GM19351 (cell line): ENCODE measurements around the gene LCTL.

Source experiments
- ATAC-seq: cut with Tn5 transposase; IDR thresholded peaks from one replicate; pipeline ENCODE4 v1.9.1; 2021; ENCODE audit warnings: mild to moderate bottlenecking, moderate library complexity; ENCODE audit not compliant: unreplicated experiment

LCTL gene

DNA sequence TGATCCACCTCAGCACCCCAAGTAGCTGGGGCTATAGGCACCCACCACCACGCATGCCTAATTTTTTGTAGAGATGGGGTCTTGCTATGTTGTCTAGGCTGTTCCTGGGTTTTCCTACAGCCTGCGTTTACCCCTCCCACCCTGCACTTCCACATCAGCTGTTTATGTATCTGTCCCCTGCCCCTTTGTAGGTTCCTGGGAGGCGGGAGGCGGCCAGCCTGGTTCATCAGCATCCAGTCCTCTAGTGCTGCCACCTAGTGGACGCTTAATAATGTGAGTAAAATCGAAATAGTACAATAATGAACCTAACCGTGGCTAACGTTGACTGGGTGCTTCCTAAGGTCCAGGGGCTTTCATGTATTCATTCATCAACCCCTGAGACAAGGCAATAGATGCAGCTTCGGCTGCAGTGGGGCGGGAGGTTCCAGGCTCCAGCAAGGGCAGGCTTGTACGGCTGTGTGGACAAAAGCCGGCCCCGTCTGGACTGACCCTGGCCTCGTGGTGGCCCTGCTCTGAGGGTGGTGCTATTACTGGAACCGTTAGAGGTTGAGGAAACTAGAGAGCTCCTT lies 1.2 kb upstream of the LCTL start:
- ATAC-seq: no peak

GRCh38 chr15:66565141-66565641 lies 607 bp downstream of the LCTL start:
- ATAC-seq: no peak

DNA sequence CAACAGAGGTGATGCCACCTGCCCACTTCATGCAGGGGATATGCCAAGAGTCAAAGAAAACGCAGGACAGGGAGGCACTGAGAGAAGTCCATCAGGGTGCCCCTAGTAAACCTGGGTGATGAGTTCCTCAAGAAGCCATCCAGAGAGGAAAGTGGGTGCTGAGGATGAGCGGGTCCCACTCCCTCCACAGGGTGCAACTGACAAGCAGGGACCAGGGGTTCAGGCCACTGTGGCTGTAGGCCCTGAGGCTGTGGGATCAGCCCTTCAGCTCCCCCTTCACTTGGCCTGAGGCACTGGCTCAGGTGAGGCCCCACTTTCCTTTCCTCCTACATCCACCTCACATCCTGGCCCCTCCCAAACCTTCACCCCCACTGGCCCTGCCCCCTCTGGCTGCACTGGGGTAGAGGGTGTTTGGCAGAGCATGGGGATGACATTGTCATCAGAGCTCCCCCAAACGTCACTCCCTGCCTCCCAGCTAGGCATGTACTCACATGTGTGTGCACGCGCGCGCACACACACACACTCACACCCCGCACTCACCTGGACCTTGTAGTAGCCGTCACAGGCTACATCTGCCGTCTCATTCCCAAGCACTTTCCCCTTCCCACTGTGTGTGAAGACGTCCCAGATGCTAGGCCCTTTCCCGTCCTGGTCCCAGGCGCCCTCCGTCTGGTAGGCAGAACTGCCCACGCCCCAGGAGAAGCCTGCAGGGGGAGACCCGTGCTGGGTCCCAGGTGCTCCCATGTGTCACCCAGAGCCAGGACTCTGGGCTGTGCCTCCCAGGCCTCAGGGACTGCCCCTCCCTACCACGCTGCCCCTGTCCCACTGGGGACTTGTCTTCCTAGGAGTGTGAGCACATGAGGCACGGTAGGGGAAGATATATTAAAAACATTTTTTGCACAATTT lies 1.4 kb downstream of the LCTL start:
- ATAC-seq: no peak

- no peak for ATAC-seq
Measured at GRCh38 chr15:66563566-66564110, 2.2 kb downstream of the LCTL start.

DNA sequence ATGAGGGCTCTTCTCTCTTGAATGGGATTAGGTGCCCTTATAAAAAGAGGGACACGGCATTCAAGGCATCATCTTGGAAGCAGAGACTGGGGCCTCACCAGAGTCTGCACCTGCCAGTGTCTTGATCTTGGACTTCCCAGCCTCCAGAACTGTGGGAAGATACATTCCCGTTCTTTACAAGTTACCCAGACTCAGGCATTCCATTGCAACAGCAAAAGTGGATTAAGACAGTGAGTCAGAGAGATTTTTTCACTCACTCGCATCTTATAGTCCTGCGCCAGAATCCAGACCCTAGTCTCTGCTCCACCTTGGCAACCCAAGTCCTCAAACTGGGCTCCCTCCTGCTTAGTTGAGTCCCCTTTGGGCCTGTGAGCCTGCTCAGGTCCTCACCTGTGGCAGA lies 2.7 kb downstream of the LCTL start:
- no peak for ATAC-seq

DNA sequence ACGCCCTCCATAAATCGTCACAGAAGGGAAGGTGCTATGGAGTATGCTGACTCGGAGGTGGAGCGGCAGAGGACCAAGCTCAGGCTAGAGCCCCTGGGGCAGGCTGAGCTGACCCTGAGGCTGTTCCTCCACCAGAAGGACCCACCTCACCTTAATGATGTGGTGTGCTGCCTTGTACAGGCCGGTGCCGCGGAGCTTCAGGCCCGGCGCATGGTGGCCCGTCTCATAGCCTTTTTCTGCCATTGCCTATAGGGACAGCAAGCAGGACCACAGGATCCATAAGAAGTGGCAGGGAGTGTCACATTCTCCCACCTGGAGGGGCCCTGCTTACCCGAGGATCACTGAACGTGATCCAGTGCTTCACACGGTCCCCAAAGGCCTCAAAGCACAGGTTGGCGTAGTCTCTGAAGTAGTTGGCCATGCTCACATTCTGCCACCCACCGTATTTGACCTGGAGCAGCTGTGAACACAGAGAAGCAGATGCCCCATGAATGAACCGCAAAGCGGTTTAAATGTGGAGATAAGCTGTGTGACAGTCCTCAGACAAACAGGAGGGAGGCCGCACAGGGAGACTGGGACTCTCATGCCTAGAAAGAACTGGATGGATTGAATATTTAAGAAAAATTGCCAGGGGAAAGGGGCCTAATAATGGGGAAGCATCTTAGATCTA lies 4.8 kb downstream of the LCTL start:
- no peak for ATAC-seq

DNA sequence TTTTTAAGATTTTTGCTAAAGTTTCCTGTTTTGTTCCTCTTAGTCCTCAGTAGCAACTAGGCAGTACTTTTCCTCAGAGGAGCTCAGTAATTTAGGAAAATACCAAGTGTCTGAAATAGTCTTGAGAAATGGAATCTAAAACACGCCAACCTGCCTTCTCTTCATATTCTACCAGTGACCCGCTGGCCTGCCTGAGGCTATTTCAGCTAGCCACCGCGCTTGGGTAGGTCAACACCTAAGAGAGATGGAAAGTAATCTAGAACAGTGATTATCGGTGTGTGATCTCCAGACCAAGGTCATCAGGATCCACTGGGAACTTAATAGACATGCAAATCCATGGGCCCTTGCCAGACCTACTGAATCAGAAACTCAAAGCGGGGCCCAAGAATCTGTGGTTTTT lies 7.5 kb downstream of the LCTL start:
- ATAC-seq: no peak

GRCh38 chr15:66555685-66556084 lies 10.1 kb downstream of the LCTL start:
- ATAC-seq: no peak

- no peak for ATAC-seq
Measured at GRCh38 chr15:66545255-66545654, 20.5 kb downstream of the LCTL start.

DNA sequence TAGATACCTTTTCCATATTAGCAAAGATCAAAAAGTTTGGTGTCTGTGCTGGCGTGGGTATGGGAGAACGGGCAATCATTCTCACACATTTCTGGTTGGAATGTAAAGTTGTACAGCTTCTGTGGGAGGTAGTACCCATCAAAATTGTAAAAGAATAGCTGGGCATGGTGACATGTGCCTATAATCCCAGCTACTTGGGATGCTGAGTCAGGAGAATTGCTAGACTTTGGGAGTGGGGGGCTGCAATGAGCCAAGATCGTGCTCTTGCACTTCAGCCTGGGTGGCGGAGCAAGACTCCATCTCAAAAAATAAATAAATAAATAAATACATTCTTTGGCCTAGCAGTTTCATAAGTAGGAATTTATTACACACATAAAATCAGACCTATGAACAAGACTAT lies 22.9 kb downstream of the LCTL start:
- no peak for ATAC-seq

- ATAC-seq: no peak
Measured at GRCh38 chr15:66535056-66535455, 30.7 kb downstream of the LCTL start.

DNA sequence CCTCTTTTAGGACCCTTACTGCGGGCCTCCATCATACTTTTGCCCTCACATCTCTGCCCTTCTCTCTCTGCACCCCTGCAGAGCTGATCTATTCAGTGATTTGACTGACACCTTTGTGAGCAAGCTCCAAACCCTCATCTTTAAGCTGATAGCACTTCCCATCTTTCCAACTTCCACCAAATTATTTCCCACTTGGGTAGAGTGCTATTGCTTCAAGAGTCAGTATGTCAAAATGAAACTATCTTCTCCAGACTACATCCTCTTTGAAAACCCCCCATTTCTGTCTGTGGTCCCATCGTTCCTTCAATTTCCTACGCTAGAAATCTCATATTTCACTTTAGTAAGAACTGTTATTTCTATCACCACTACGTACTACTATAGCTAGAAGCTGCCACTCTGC lies 41.0 kb downstream of the LCTL start:
- no peak for ATAC-seq

- ATAC-seq: no peak
Measured at GRCh38 chr15:66523926-66524325, 41.9 kb downstream of the LCTL start.

DNA sequence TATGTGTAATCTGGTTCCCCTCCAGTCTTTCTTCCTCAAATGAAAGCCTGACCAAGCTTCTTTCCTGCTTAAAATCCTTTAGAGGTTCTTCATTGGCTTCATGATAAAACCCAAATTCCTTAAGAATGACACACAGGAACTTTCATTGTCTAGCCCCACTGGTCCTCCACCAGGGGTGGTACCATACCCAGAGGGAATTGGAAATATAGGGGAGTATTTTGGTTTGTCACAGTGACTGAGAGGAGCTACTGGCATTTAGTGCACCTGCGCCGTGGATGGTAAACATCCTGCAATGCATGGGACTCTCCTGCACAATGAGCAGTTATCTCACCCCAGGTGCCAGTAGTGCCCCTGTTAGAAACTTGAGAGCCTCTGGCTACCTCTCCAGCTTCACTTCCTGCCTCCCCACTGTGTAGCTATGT lies 49.9 kb downstream of the LCTL start:
- ATAC-seq: no peak

DNA sequence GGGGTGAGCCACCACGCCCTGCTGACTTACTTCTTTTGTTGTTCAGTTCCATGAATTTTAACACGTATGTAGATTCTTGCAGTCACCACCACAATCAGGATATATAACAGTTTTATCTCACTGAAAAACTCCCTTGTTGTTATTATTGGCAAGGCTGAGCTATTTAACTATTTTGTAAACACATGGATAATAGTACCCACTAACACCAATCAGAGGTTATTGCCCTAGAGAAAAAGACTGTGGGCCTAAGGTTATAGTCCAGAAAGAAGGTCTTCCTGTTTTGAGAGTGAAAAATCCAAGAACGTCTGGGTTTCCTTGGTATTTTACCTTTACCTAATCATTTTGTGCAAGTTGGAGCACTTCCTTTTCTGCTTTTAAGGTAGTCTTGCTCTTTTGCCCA lies 51.2 kb downstream of the LCTL start:
- ATAC-seq: no peak

DNA sequence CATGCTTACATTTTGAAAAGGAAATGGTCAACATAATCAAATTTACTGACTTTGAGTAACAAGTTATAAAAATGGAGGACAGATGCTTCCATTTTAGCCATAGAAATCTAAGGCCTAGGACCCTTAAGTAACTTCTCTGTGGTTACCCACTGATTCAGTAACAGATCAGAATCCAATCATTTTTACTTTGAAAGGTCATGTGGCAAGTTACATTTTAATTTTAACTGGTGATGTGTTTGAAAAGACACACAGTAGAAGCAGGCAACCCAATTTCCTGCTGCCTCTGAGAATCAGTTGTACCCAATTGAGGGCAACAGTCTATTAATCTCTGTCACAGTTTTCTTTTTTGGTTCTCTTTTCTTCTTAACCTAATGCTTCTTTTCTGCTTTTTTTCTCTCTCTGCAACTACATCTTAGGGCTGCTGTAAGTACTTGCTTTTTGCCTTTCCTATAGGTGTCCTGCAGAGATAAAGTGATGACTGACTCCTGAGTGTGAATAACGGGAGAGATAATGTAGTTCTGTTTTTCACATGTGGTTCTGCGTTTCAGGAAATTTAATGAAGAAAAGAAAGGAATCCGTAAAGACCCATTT lies 57.4 kb downstream of the LCTL start:
- no peak for ATAC-seq

DNA sequence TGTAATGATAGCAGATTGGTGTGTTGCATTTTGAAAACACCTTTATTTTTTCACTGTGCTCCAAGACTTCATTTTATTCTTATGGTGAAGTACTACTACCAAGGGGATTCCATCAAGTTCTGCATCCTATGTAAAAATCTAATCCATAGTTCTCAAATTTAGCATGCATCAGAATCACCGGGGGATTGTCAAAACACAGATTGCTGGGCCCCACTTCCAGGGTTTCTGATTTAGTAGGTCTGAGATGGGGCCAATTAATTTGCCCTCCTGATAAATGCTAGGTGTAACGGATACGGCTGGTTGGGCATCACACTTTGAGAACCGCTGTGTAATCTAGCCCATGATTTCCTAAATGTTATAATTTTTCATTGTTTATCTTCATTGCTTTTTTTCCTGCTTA lies 60.0 kb downstream of the LCTL start:
- no peak for ATAC-seq

- ATAC-seq: no peak
Measured at GRCh38 chr15:66505430-66505811, 60.4 kb downstream of the LCTL start.

- peak; percentile 78 for ATAC-seq
Measured at GRCh38 chr15:66504563-66505429, 61.0 kb downstream of the LCTL start, which contains the start of the genes RPL4 and ZWILCH. TSS of gene RPL4 (minus strand) at chr15:66504855. CDS start at chr15:66504790, 65 bp downstream. TSS of gene ZWILCH (plus strand) at chr15:66505326. CDS start at chr15:66505339, 13 bp downstream.
